ENCODE results near the gene KCNA2.

Gene KCNA2

GRCh38 chr1:110600716-110601115, 5.4 kb downstream of the KCNA2 start:
- no peak for DNase-seq (ENCODE audit: low read depth in 1 of 2, low spot score in 1 of 2)
- no peak overlapping the region for H3K4me3 ChIP-seq (replicated peaks; ENCODE audit: insufficient read depth, low read length)
- H3K27me3 ChIP-seq (ENCODE audit: insufficient read depth, poor library complexity, severe bottlenecking): peaks cover 16% of the 10 kb centered on the region
- no peak overlapping the region for H3K27ac ChIP-seq (replicated peaks)
- TF ChIP-seq GABPA (IDR thresholded peaks at IDR 0.05; ENCODE audit: low read depth): no peak

- no peak for DNase-seq (ENCODE audit: low read depth in 1 of 2, low spot score in 1 of 2)
- Histone ChIP-seq H3K27me3 (ENCODE audit: insufficient read depth, poor library complexity, severe bottlenecking) (peaks cover 6% of the 10 kb centered on the region), H3K27ac (replicated peaks) (no peak overlapping the region), H3K4me3 (replicated peaks; ENCODE audit: insufficient read depth, low read length) (no peak overlapping the region)
- TF ChIP-seq CTCF (IDR thresholded peaks at IDR 0.05; ENCODE audit: insufficient read depth, low read length): no peak
- TF ChIP-seq GABPA (IDR thresholded peaks at IDR 0.05; ENCODE audit: low read depth): no peak
- TF ChIP-seq REST (IDR thresholded peaks at IDR 0.05; ENCODE audit: insufficient replicate concordance, low read depth): no peak
- TF ChIP-seq SPI1 (IDR thresholded peaks at IDR 0.05; ENCODE audit: borderline replicate concordance, low read depth): no peak
- no peak for TF ChIP-seq POLR2AphosphoS5 (IDR thresholded peaks at IDR 0.05; ENCODE audit: low read depth)
These were observed 8.2 kb downstream of the KCNA2 start for GRCh38 chr1:110597966-110598365.

- H3K27me3 ChIP-seq (ENCODE audit: insufficient read depth, poor library complexity, severe bottlenecking): peaks cover 6% of the 10 kb centered on the region
- no peak for DNase-seq (ENCODE audit: low read depth in 1 of 2, low spot score in 1 of 2)
- no peak overlapping the region for H3K4me3 ChIP-seq (replicated peaks; ENCODE audit: insufficient read depth, low read length)
- TF ChIP-seq CTCF (IDR thresholded peaks at IDR 0.05; ENCODE audit: insufficient read depth, low read length) (no peak), SPI1 (IDR thresholded peaks at IDR 0.05; ENCODE audit: borderline replicate concordance, low read depth) (no peak), REST (IDR thresholded peaks at IDR 0.05; ENCODE audit: insufficient replicate concordance, low read depth) (no peak), GABPA (IDR thresholded peaks at IDR 0.05; ENCODE audit: low read depth) (no peak), POLR2AphosphoS5 (IDR thresholded peaks at IDR 0.05; ENCODE audit: low read depth) (no peak)
- H3K27ac ChIP-seq (replicated peaks): no peak overlapping the region
These were observed 9.8 kb downstream of the KCNA2 start for GRCh38 chr1:110596312-110596711.

GRCh38 chr1:110595353-110595710, 10.8 kb downstream of the KCNA2 start:
- no peak overlapping the region for H3K4me3 ChIP-seq (replicated peaks; ENCODE audit: insufficient read depth, low read length)
- no peak overlapping the region for H3K27ac ChIP-seq (replicated peaks)
- peaks cover 6% of the 10 kb centered on the region for H3K27me3 ChIP-seq (ENCODE audit: insufficient read depth, poor library complexity, severe bottlenecking)
- no peak for TF ChIP-seq SPI1 (IDR thresholded peaks at IDR 0.05; ENCODE audit: borderline replicate concordance, low read depth)
- no peak for TF ChIP-seq REST (IDR thresholded peaks at IDR 0.05; ENCODE audit: insufficient replicate concordance, low read depth)
- TF ChIP-seq GABPA (IDR thresholded peaks at IDR 0.05; ENCODE audit: low read depth): no peak
- no peak for TF ChIP-seq CTCF (IDR thresholded peaks at IDR 0.05; ENCODE audit: insufficient read depth, low read length)
- TF ChIP-seq POLR2AphosphoS5 (IDR thresholded peaks at IDR 0.05; ENCODE audit: low read depth): no peak
- DNase-seq (ENCODE audit: low read depth in 1 of 2, low spot score in 1 of 2): no peak

Measured in HL-60 (cell line).